Esophagus squamous epithelium (tissue), 4 donors: ENCODE measurements around the gene IKZF1.
A peak's percentile ranks its signal among the peaks of the same experiment; 100 is the strongest.

Experiments used
- CTCF ChIP-seq, 6 experiments: fragments of 450-650 bp in 4 of 6; fragments of 200-600 bp in 2 of 6; sonication (generic) in 2 of 6; IDR thresholded peaks; one replicate each; pipeline ENCODE4 v1.5.1; 2016 to 2019; ENCODE audit warnings: antibody characterized with exemption in 6 of 6, mild to moderate bottlenecking in 4 of 6, moderate library complexity in 4 of 6
- POLR2A ChIP-seq, 4 donors: fragments of 450-650 bp; IDR thresholded peaks; one replicate each; pipeline ENCODE4 v1.6.1; 2017; ENCODE audit warnings: antibody characterized with exemption in 4 of 4, mild to moderate bottlenecking in 4 of 4, moderate library complexity in 3 of 4

GRCh38 chr7:50359995-50360925 is 55.7 kb downstream of the IKZF1 start:
- TF ChIP-seq CTCF (IDR thresholded peaks at IDR 0.05): no peak
- TF ChIP-seq POLR2A (IDR thresholded peaks at IDR 0.05): peak in 1 of 4 donors; percentile 57
